Loucy (cell line): Measurements from ENCODE around the gene PDZRN3.

Experiments used
- H2AFZ ChIP-seq: fragments of 200-600 bp; sonication (generic); 2 replicates; pipeline ENCODE4 v1.6.0; 2016; ENCODE audit warnings: antibody characterized with exemption, mild to moderate bottlenecking, low read length, moderate library complexity
- H3F3A ChIP-seq: fragments of 200-600 bp; 2 replicates; pipeline ENCODE4 v1.6.0; 2016; ENCODE audit warnings: antibody characterized with exemption, low read depth, mild to moderate bottlenecking
- H3K27me3 ChIP-seq: fragments of 200-600 bp; sonication (generic); 2 replicates; pipeline ENCODE4 v1.6.1; 2014; ENCODE audit warnings: low read length, mild to moderate bottlenecking; ENCODE audit not compliant: insufficient read depth, poor library complexity, severe bottlenecking
- H3K36me3 ChIP-seq: fragments of 200-600 bp; sonication (generic); 2 replicates; pipeline ENCODE4 v1.6.1; 2016; ENCODE audit warnings: low read length; ENCODE audit not compliant: insufficient read depth
- H3K4me1 ChIP-seq: fragments of 200-600 bp; sonication (generic); 2 replicates; pipeline ENCODE4 v1.5.1; 2014; ENCODE audit warnings: low read length, mild to moderate bottlenecking; ENCODE audit not compliant: insufficient read depth, poor library complexity, severe bottlenecking
- H3K4me2 ChIP-seq: fragments of 200-600 bp; sonication (generic); 2 replicates; pipeline ENCODE4 v1.6.0; 2014; ENCODE audit warnings: antibody characterized with exemption, low read length, low read depth, mild to moderate bottlenecking; ENCODE audit not compliant: poor library complexity, severe bottlenecking
- H3K4me3 ChIP-seq: fragments of 200-600 bp; sonication (generic); 2 replicates; pipeline ENCODE4 v1.5.1; 2014; ENCODE audit warnings: low read length, mild to moderate bottlenecking, mixed read lengths; ENCODE audit not compliant: poor library complexity, severe bottlenecking
- H3K79me2 ChIP-seq: fragments of 200-600 bp; sonication (generic); 2 replicates; pipeline ENCODE4 v1.6.1; 2014; ENCODE audit warnings: low read length; ENCODE audit not compliant: insufficient read depth
- H3K9ac ChIP-seq: fragments of 200-600 bp; sonication (generic); 2 replicates; pipeline ENCODE4 v1.6.0; 2014; ENCODE audit warnings: mild to moderate bottlenecking, low read depth, low read length, moderate library complexity; ENCODE audit not compliant: poor library complexity, severe bottlenecking
- H3K9me2 ChIP-seq: fragments of 200-600 bp; sonication (generic); replicated peaks from 2 replicates; pipeline ENCODE4 v1.6.1; 2016; ENCODE audit warnings: low read depth, low read length, mixed read lengths
- H3K9me3 ChIP-seq: fragments of 200-600 bp; sonication (generic); 2 replicates; pipeline ENCODE4 v1.6.1; 2014; ENCODE audit warnings: mild to moderate bottlenecking, antibody characterized with exemption, low read length, low read depth; ENCODE audit not compliant: insufficient read depth
- H4K20me1 ChIP-seq: fragments of 200-600 bp; sonication (generic); 2 replicates; pipeline ENCODE4 v1.6.0; 2014; ENCODE audit warnings: antibody characterized with exemption, low read length, mild to moderate bottlenecking; ENCODE audit not compliant: insufficient read depth, poor library complexity, severe bottlenecking
- EZH2phosphoT487 ChIP-seq: fragments of 200-600 bp; IDR thresholded peaks from 2 replicates; pipeline ENCODE4 v1.6.1; 2018; ENCODE audit warnings: antibody characterized with exemption, mild to moderate bottlenecking, moderate library complexity, borderline replicate concordance
- TF ChIP-seq, protein P1 (sequence below): fragments of 200-600 bp; sonication (generic); conservative IDR thresholded peaks from 2 replicates; pipeline ENCODE4 v1.5.1; 2014; ENCODE audit warnings: mild to moderate bottlenecking, antibody characterized with exemption, low read length

Gene PDZRN3

GRCh38 chr3:73423116-73423515, 201.6 kb downstream of the PDZRN3 start:
- Histone ChIP-seq H3K27me3 (no peaks in the 10 kb centered on the region), H3K4me2 (no peak overlapping the region), H3F3A (no peaks in the 10 kb centered on the region), H2AFZ (no peak overlapping the region), H3K79me2 (no peaks in the 10 kb centered on the region), H3K4me1 (peaks cover 21% of the 10 kb centered on the region), H3K9me2 (no peaks in the 10 kb centered on the region), H4K20me1 (no peaks in the 10 kb centered on the region), H3K9ac (no peak overlapping the region), H3K36me3 (no peaks in the 10 kb centered on the region), H3K4me3 (no peak overlapping the region), H3K9me3 (no peaks in the 10 kb centered on the region)
- TF ChIP-seq, protein P1, sequence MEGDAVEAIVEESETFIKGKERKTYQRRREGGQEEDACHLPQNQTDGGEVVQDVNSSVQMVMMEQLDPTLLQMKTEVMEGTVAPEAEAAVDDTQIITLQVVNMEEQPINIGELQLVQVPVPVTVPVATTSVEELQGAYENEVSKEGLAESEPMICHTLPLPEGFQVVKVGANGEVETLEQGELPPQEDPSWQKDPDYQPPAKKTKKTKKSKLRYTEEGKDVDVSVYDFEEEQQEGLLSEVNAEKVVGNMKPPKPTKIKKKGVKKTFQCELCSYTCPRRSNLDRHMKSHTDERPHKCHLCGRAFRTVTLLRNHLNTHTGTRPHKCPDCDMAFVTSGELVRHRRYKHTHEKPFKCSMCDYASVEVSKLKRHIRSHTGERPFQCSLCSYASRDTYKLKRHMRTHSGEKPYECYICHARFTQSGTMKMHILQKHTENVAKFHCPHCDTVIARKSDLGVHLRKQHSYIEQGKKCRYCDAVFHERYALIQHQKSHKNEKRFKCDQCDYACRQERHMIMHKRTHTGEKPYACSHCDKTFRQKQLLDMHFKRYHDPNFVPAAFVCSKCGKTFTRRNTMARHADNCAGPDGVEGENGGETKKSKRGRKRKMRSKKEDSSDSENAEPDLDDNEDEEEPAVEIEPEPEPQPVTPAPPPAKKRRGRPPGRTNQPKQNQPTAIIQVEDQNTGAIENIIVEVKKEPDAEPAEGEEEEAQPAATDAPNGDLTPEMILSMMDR, result no peak
- TF ChIP-seq EZH2phosphoT487, result no peak

DNA sequence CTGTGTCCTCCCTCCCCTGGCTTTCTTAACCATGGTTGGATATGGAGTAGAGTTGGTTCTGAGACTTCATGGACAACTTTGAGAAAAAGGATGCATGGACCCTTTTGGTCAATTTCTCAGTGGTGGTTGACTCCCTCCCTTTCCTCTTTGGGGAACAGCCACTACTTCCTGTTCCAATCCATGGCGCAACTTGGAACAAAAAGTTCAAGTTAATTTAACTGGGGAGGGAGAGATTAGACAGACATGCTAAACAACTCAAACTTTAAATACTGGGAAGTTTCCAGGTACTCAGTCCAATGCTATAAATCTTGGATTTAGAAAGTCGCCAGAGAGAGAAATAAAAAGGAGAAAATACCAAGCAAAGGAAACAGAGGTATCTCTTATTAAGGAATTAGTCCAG, 202.2 kb downstream of the PDZRN3 start:
- H3K4me2 ChIP-seq, result no peak overlapping the region
- H3K27me3 ChIP-seq, result no peaks in the 10 kb centered on the region
- no peaks in the 10 kb centered on the region for H3F3A ChIP-seq
- H3K36me3 ChIP-seq, result no peaks in the 10 kb centered on the region
- no peak overlapping the region for H2AFZ ChIP-seq
- H3K9me3 ChIP-seq, result no peaks in the 10 kb centered on the region
- peaks cover 22% of the 10 kb centered on the region for H3K4me1 ChIP-seq
- no peaks in the 10 kb centered on the region for H3K9me2 ChIP-seq
- H4K20me1 ChIP-seq, result no peaks in the 10 kb centered on the region
- no peak overlapping the region for H3K9ac ChIP-seq
- no peak for TF ChIP-seq EZH2phosphoT487
- TF ChIP-seq, protein P1, result no peak
- H3K79me2 ChIP-seq, result no peaks in the 10 kb centered on the region
- H3K4me3 ChIP-seq, result no peak overlapping the region

- Histone ChIP-seq H3F3A (no peaks in the 10 kb centered on the region), H3K4me3 (no peak overlapping the region), H2AFZ (no peak overlapping the region), H3K27me3 (no peaks in the 10 kb centered on the region), H3K9me3 (no peaks in the 10 kb centered on the region), H4K20me1 (no peaks in the 10 kb centered on the region), H3K4me2 (no peak overlapping the region), H3K9me2 (no peaks in the 10 kb centered on the region), H3K79me2 (no peaks in the 10 kb centered on the region), H3K36me3 (no peaks in the 10 kb centered on the region), H3K4me1 (peaks cover 22% of the 10 kb centered on the region), H3K9ac (no peak overlapping the region)
- TF ChIP-seq, protein P1, result no peak
- TF ChIP-seq EZH2phosphoT487, result no peak
These were observed 204.8 kb downstream of the PDZRN3 start for GRCh38 chr3:73419942-73420341.
